WTC11 (cell line): ENCODE measurements around the gene CNN2. TPM values are rescaled to one million over a fixed set of nuclear protein-coding genes. Genes with fewer than 3 reads are reported as not detected.

ENCODE experiments used
- ATAC-seq: fragments of 200-7000 bp; cut with Tn5 transposase; 2 replicates; pipeline ENCODE4 v1.10.0; 2021; ENCODE audit warnings: mild to moderate bottlenecking, moderate library complexity
- CTCF ChIA-PET: fragments of 300-600 bp; sonication (Branson Sonifier 250); formaldehyde crosslinking; loops from one replicate; lab custom pipeline; 2021; ENCODE audit warnings: antibody characterized with exemption; lab: Charles Lee
- POLR2A ChIA-PET: fragments of 350-600 bp; sonication (Branson Sonifier 250); formaldehyde crosslinking; loops from one replicate; lab custom pipeline; 2021; ENCODE audit warnings: antibody characterized with exemption; lab: Charles Lee
- DNase-seq: peaks from one replicate; pipeline ENCODE4 v3.0.0; 2021; ENCODE audit warnings: low spot score
- H3K27ac Mint-ChIP-seq: 2 replicates; pipeline ENCODE4 v1.8.0; 2021; ENCODE audit warnings: mixed read lengths
- H3K27me3 Mint-ChIP-seq: 2 replicates; pipeline ENCODE4 v1.8.0; 2021; ENCODE audit warnings: low read depth, mild to moderate bottlenecking, moderate library complexity, mixed read lengths
- H3K36me3 Mint-ChIP-seq: 2 replicates; pipeline ENCODE4 v1.8.0; 2021; ENCODE audit warnings: mixed read lengths
- H3K4me1 Mint-ChIP-seq: 2 replicates; pipeline ENCODE4 v1.8.0; 2022; ENCODE audit warnings: mixed read lengths
- H3K4me3 Mint-ChIP-seq: 2 replicates; pipeline ENCODE4 v1.8.0; 2021; ENCODE audit warnings: mild to moderate bottlenecking, moderate library complexity, mixed read lengths
- H3K9me3 Mint-ChIP-seq: 2 replicates; pipeline ENCODE4 v1.8.0; 2021; ENCODE audit warnings: mixed read lengths
- ATF1 ChIP-seq: sonication (generic); formaldehyde crosslinking; IDR thresholded peaks from 2 replicates; pipeline ENCODE4 v1.8.1; 2023; ENCODE audit warnings: mild to moderate bottlenecking, moderate library complexity, missing genetic modification reagents
- FOXJ3 ChIP-seq: sonication (generic); formaldehyde crosslinking; IDR thresholded peaks from 2 replicates; pipeline ENCODE4 v1.9.0; 2021; ENCODE audit warnings: missing genetic modification reagents, mild to moderate bottlenecking, borderline replicate concordance
- GRHL2 ChIP-seq: fragments of 250-450 bp; sonication (Bioruptor Pico); IDR thresholded peaks from 2 replicates; pipeline ENCODE4 v1.8.0; 2022; ENCODE audit warnings: mild to moderate bottlenecking, moderate library complexity; ENCODE audit not compliant: insufficient replicate concordance, severe bottlenecking
- HMGA2 ChIP-seq: fragments of 250-450 bp; sonication (Bioruptor Pico); IDR thresholded peaks from 2 replicates; pipeline ENCODE4 v1.4.0; 2021; ENCODE audit warnings: mild to moderate bottlenecking, moderate library complexity
- IRF2 ChIP-seq: sonication (generic); formaldehyde crosslinking; IDR thresholded peaks from 2 replicates; pipeline ENCODE4 v1.8.0; 2022; ENCODE audit warnings: low read depth, missing genetic modification reagents, borderline replicate concordance
- JUN ChIP-seq: sonication (generic); formaldehyde crosslinking; IDR thresholded peaks from 2 replicates; pipeline ENCODE4 v1.8.0; 2023; ENCODE audit warnings: mild to moderate bottlenecking, missing genetic modification reagents
- NFYB ChIP-seq: sonication (generic); formaldehyde crosslinking; conservative IDR thresholded peaks from 2 replicates; pipeline ENCODE4 v1.8.0; 2022; ENCODE audit warnings: low read depth, missing genetic modification reagents
- PRRX2 ChIP-seq: fragments of 250-450 bp; sonication (Bioruptor Pico); IDR thresholded peaks from 2 replicates; pipeline ENCODE4 v1.8.0; 2021; ENCODE audit warnings: mild to moderate bottlenecking
- SMAD3 ChIP-seq: sonication (generic); formaldehyde crosslinking; IDR thresholded peaks from 2 replicates; pipeline ENCODE4 v1.8.0; 2022; ENCODE audit warnings: missing genetic modification reagents, mild to moderate bottlenecking, borderline replicate concordance
- TEAD1 ChIP-seq: sonication (generic); formaldehyde crosslinking; IDR thresholded peaks from 2 replicates; pipeline ENCODE4 v1.8.0; 2022; ENCODE audit warnings: mild to moderate bottlenecking, missing genetic modification reagents
- TEAD4 ChIP-seq: sonication (generic); formaldehyde crosslinking; IDR thresholded peaks from 2 replicates; pipeline ENCODE4 v1.8.0; 2022; ENCODE audit warnings: mild to moderate bottlenecking, missing genetic modification reagents
- ZBTB21 ChIP-seq: sonication (generic); formaldehyde crosslinking; IDR thresholded peaks from 2 replicates; pipeline ENCODE4 v1.8.1; 2023; ENCODE audit warnings: mild to moderate bottlenecking, missing genetic modification reagents, borderline replicate concordance
- ZNF121 ChIP-seq: sonication (generic); formaldehyde crosslinking; IDR thresholded peaks from 2 replicates; pipeline ENCODE4 v1.8.0; 2023; ENCODE audit warnings: missing genetic modification reagents
- ZNF232 ChIP-seq: sonication (generic); formaldehyde crosslinking; IDR thresholded peaks from 2 replicates; pipeline ENCODE4 v1.8.0; 2022; ENCODE audit warnings: mild to moderate bottlenecking, missing genetic modification reagents
- ZNF423 ChIP-seq: fragments of 250-450 bp; sonication (Bioruptor Pico); IDR thresholded peaks from 2 replicates; pipeline ENCODE4 v2.1.2; 2022; ENCODE audit warnings: mild to moderate bottlenecking, moderate library complexity
- total RNA-seq: library from RNA; stranded (reverse); gene quantifications from 3 replicates; pipeline ENCODE4 v1.2.3, GENCODE V29; 2021
- TF ChIP-seq, protein P1 (sequence below): sonication (generic); formaldehyde crosslinking; IDR thresholded peaks from 2 replicates; pipeline ENCODE4 v1.8.1; 2022; ENCODE audit warnings: mild to moderate bottlenecking, moderate library complexity, missing genetic modification reagents
- TF ChIP-seq, protein P2 (sequence below): fragments of 250-450 bp; sonication (Bioruptor Pico); IDR thresholded peaks from 2 replicates; pipeline ENCODE4 v1.9.0; 2021; ENCODE audit warnings: mild to moderate bottlenecking
- TF ChIP-seq, protein P3 (sequence below): sonication (generic); formaldehyde crosslinking; IDR thresholded peaks from 2 replicates; pipeline ENCODE4 v1.8.0; 2022; ENCODE audit warnings: mild to moderate bottlenecking, missing genetic modification reagents
- TF ChIP-seq, protein P4 (sequence below): sonication (generic); formaldehyde crosslinking; IDR thresholded peaks from 2 replicates; pipeline ENCODE4 v1.8.1; 2023; ENCODE audit warnings: mild to moderate bottlenecking, missing genetic modification reagents, moderate library complexity
- TF ChIP-seq, protein P5 (sequence below): sonication (generic); formaldehyde crosslinking; IDR thresholded peaks from 2 replicates; pipeline ENCODE4 v1.8.1; 2022; ENCODE audit warnings: low read depth, mild to moderate bottlenecking, moderate library complexity, missing genetic modification reagents, borderline replicate concordance
- TF ChIP-seq, protein P6 (sequence below): sonication (generic); formaldehyde crosslinking; conservative IDR thresholded peaks from 2 replicates; pipeline ENCODE4 v1.8.1; 2023; ENCODE audit warnings: mild to moderate bottlenecking, low read depth, missing genetic modification reagents, moderate library complexity
- TF ChIP-seq, protein P7 (sequence below): sonication (generic); formaldehyde crosslinking; IDR thresholded peaks from 2 replicates; pipeline ENCODE4 v1.8.1; 2023; ENCODE audit warnings: mild to moderate bottlenecking, missing genetic modification reagents

Gene CNN2
- total RNA-seq, 1 experiment from 2014 or later: 390 TPM

DNA sequence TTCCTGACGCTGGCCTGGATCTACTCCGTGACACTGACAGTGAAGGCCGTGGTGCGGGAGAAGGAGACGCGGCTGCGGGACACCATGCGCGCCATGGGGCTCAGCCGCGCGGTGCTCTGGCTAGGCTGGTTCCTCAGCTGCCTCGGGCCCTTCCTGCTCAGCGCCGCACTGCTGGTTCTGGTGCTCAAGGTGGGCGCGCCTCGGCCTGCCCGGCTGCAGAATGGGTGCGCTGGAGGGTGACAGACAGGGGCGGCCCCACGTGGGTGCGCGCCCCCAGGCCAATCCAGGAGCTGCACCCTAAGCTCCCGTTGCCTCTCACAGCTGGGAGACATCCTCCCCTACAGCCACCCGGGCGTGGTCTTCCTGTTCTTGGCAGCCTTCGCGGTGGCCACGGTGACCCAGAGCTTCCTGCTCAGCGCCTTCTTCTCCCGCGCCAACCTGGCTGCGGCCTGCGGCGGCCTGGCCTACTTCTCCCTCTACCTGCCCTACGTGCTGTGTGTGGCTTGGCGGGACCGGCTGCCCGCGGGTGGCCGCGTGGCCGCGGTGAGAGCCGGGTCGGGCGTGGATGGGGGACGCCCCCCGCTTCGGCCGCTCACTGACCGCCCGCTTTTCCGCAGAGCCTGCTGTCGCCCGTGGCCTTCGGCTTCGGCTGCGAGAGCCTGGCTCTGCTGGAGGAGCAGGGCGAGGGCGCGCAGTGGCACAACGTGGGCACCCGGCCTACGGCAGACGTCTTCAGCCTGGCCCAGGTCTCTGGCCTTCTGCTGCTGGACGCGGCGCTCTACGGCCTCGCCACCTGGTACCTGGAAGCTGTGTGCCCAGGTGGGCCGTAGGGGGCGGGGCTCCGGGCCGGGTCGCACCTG, 20.7 kb downstream of the CNN2 start (continued):
- TF ChIP-seq, protein P1, sequence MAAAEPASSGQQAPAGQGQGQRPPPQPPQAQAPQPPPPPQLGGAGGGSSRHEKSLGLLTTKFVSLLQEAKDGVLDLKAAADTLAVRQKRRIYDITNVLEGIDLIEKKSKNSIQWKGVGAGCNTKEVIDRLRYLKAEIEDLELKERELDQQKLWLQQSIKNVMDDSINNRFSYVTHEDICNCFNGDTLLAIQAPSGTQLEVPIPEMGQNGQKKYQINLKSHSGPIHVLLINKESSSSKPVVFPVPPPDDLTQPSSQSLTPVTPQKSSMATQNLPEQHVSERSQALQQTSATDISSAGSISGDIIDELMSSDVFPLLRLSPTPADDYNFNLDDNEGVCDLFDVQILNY (CRISPR knock-in tag): no peak
- TF ChIP-seq, protein P2, sequence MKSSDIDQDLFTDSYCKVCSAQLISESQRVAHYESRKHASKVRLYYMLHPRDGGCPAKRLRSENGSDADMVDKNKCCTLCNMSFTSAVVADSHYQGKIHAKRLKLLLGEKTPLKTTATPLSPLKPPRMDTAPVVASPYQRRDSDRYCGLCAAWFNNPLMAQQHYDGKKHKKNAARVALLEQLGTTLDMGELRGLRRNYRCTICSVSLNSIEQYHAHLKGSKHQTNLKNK (CRISPR knock-in tag): no peak
- TF ChIP-seq, protein P3, sequence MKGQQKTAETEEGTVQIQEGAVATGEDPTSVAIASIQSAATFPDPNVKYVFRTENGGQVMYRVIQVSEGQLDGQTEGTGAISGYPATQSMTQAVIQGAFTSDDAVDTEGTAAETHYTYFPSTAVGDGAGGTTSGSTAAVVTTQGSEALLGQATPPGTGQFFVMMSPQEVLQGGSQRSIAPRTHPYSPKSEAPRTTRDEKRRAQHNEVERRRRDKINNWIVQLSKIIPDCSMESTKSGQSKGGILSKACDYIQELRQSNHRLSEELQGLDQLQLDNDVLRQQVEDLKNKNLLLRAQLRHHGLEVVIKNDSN: no peak
- TF ChIP-seq JUN (CRISPR knock-in tag) (no peak), ATF1 (CRISPR knock-in tag) (no peak)
- TF ChIP-seq, protein P4, sequence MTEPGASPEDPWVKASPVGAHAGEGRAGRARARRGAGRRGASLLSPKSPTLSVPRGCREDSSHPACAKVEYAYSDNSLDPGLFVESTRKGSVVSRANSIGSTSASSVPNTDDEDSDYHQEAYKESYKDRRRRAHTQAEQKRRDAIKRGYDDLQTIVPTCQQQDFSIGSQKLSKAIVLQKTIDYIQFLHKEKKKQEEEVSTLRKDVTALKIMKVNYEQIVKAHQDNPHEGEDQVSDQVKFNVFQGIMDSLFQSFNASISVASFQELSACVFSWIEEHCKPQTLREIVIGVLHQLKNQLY (CRISPR knock-in tag): no peak

DNA sequence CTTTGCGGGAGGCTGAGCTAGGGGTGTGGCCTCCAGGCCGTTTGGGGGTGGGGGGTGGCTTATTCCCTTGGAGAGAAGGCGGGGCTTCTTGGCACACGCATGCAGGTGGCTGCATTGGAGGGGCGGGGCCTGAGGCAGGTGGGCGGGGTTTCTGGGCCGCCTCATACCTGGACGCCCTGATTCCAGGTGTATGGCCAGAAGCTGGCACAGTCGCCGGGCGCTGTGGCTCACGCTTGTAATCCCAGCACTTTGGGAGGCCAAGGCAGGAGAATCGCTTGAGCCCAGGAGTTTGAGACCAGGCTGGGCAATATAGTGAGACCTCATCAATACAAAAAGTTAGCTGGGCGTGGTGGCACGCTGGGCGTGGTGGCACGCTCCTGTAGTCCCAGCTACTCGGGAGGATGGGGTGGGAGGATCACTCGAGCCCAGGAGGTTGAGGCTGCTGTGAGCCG, 21.3 kb downstream of the CNN2 start:
- CTCF ChIA-PET: interaction anchor here (0.7 to 3.2 kb wide), 5 partner anchors 18 to 219 kb away, joined by 3 to 18 read pairs (median 4); partner anchors contain the start of gene ARHGAP45
- no peaks in the 10 kb centered on the region for H3K27me3 Mint-ChIP-seq
- peaks cover 5% of the 10 kb centered on the region; the same call in 1 of the 2 replicates for H3K36me3 Mint-ChIP-seq
- no peak overlapping the region for H3K27ac Mint-ChIP-seq
- no peaks in the 10 kb centered on the region for H3K9me3 Mint-ChIP-seq
- POLR2A ChIA-PET: interaction anchor here (0.6 to 1.6 kb wide), 3 partner anchors 7 to 34 kb away, joined by 3 to 5 read pairs (median 3); partner anchors contain the start of genes ABCA7 and CNN2
- no peak overlapping the region for H3K4me3 Mint-ChIP-seq
- DNase-seq: peak; percentile 86
- peak; percentile 12 for ATAC-seq
- H3K4me1 Mint-ChIP-seq: no peaks in the 10 kb centered on the region
- TF ChIP-seq IRF2 (CRISPR knock-in tag) (no peak), ZNF121 (CRISPR knock-in tag) (0 out of 2 replicates have a peak, but pooled peaks have one; percentile 36)

DNA sequence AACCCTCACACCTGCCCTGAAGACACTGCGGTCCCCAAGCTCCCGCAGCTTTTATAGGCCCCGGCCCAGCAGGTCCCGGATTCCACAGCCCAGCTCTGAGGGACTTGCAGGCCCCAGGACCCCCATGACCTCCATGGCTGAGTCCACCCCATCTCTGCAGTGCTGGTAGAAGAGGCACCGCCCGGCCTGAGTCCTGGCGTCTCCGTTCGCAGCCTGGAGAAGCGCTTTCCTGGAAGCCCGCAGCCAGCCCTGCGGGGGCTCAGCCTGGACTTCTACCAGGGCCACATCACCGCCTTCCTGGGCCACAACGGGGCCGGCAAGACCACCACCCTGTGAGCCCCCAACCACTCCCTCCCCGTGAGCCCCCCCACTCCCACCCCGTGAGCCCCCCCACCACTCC, 22.7 kb downstream of the CNN2 start:
- DNase-seq: no peak

More for the DNA sequence above, 22.7 kb downstream of the CNN2 start:
- Mint-ChIP-seq H3K36me3 (peaks cover 5% of the 10 kb centered on the region; the same call in 1 of the 2 replicates), H3K4me1 (no peaks in the 10 kb centered on the region), H3K27me3 (no peaks in the 10 kb centered on the region), H3K4me3 (no peak overlapping the region), H3K27ac (no peak overlapping the region), H3K9me3 (no peaks in the 10 kb centered on the region)
- POLR2A ChIA-PET: interaction anchor here (1.6 kb wide), 1 partner anchor 9 kb away, joined by 5 read pairs; the partner anchor contains the start of gene ABCA7
- CTCF ChIA-PET: interaction anchor here (0.9 to 3.2 kb wide), 3 partner anchors 9 to 276 kb away, joined by 3 to 17 read pairs (median 3); partner anchors contain the start of genes ABCA7 and ARHGAP45
- TF ChIP-seq PRRX2 (no peak), TEAD4 (CRISPR knock-in tag) (no peak), ZNF423 (CRISPR knock-in tag) (no peak), HMGA2 (CRISPR knock-in tag) (no peak), SMAD3 (CRISPR knock-in tag) (no peak), ZNF232 (CRISPR knock-in tag) (no peak), FOXJ3 (no peak), GRHL2 (CRISPR knock-in tag) (no peak), NFYB (CRISPR knock-in tag) (no peak), ZBTB21 (CRISPR knock-in tag) (no peak), TEAD1 (CRISPR knock-in tag) (no peak)
- TF ChIP-seq, protein P5, sequence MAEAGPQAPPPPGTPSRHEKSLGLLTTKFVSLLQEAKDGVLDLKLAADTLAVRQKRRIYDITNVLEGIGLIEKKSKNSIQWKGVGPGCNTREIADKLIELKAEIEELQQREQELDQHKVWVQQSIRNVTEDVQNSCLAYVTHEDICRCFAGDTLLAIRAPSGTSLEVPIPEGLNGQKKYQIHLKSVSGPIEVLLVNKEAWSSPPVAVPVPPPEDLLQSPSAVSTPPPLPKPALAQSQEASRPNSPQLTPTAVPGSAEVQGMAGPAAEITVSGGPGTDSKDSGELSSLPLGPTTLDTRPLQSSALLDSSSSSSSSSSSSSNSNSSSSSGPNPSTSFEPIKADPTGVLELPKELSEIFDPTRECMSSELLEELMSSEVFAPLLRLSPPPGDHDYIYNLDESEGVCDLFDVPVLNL (CRISPR knock-in tag): no peak
- TF ChIP-seq, protein P6, sequence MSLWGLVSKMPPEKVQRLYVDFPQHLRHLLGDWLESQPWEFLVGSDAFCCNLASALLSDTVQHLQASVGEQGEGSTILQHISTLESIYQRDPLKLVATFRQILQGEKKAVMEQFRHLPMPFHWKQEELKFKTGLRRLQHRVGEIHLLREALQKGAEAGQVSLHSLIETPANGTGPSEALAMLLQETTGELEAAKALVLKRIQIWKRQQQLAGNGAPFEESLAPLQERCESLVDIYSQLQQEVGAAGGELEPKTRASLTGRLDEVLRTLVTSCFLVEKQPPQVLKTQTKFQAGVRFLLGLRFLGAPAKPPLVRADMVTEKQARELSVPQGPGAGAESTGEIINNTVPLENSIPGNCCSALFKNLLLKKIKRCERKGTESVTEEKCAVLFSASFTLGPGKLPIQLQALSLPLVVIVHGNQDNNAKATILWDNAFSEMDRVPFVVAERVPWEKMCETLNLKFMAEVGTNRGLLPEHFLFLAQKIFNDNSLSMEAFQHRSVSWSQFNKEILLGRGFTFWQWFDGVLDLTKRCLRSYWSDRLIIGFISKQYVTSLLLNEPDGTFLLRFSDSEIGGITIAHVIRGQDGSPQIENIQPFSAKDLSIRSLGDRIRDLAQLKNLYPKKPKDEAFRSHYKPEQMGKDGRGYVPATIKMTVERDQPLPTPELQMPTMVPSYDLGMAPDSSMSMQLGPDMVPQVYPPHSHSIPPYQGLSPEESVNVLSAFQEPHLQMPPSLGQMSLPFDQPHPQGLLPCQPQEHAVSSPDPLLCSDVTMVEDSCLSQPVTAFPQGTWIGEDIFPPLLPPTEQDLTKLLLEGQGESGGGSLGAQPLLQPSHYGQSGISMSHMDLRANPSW: no peak
- TF ChIP-seq, protein P7, sequence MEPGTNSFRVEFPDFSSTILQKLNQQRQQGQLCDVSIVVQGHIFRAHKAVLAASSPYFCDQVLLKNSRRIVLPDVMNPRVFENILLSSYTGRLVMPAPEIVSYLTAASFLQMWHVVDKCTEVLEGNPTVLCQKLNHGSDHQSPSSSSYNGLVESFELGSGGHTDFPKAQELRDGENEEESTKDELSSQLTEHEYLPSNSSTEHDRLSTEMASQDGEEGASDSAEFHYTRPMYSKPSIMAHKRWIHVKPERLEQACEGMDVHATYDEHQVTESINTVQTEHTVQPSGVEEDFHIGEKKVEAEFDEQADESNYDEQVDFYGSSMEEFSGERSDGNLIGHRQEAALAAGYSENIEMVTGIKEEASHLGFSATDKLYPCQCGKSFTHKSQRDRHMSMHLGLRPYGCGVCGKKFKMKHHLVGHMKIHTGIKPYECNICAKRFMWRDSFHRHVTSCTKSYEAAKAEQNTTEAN (CRISPR knock-in tag): no peak
- no peak for ATAC-seq
